NCI-H345 treated with DMSO at 0.1 percent for 48 hours (cell line): ENCODE data around the gene NRXN3.
A peak's percentile ranks its signal among the peaks of the same experiment; 100 is the strongest.

Experiments used
- DNase-seq: peaks from one replicate; lab custom pipeline; 2025; ENCODE audit not compliant: unreplicated experiment; lab: John Stamatoyannopoulos, UW

NRXN3 gene

DNA sequence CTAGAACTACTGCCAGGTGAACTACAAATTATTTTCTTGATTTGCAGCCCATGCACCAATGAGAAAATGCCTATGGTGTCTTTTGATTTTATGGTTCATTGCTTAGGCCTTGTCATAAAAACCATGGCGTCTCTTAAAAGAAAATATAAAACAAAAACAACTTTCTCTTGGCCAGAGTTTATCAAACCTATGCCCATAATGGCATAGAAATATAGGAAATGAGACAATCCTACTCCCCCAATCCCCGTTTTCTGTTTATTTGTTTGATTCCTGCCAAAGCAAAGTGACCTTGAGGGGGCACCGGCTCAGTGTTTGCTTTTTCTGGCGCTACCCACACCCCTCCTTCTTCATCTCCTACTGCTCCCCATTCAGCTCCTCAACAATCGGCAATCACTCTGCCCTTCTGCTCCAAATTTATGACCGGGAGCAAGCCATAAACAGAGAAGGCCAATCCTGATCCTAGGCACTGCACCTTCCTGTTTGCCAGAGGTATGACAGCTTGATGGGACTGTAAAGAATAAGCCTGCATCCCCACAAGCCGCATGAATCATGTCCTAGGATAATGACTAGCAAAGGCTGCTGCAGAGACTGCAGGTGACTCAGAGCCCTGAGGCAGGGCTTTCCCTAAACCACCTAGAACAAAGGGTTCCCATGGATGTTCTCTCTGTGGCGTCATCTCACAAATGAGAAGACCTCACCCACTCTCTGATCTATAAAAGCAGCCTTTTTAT is 874.9 kb downstream of the NRXN3 start:
- peak; percentile 42 for DNase-seq

DNA sequence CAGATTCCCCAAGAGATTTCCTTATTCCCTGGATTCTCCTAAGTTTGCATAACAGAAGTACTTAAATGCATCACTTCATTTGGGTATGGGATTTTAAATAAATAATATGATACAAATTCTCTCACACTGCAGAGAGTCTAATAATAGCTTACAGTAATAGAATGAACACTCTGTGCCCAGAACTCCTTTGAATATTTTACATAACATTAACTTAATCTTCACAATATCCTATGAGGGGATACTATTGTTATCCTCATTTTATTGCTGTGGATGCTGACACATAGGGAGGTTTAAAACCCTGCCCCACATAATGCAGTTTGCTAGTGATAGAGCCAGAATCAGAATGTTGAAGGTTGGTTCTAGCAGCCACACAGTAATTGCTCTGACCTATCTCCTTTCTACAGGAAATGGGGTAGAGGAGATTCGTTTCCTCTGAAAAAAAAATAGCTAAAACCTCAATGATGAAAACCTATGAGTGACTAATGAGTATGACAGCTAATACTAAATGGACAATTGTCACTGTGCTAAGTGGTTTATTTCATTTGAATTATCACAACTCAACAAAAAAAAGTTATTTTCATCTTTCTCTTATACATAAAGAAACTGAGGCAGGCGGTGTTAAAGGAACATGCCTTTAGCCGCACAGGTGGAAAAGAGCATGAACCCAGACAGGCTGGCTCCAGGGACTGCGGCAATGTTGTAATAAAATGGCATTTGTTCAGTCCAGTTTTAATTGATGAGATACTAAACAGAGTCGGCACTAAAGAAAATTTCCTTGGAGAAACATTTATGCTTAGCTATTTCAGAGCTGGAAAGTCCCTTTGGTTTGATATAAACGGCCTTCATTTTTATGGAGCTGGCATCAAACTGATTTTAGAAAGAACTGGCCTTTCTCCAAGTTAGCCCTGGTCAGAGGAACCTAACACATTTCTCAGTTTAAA is 880.9 kb downstream of the NRXN3 start:
- DNase-seq, result no peak

- no peak for DNase-seq
Measured at GRCh38 chr14:79051742-79052141, 881.6 kb downstream of the NRXN3 start.

- no peak for DNase-seq
Measured at GRCh38 chr14:79056879-79057278, 886.7 kb downstream of the NRXN3 start.

GRCh38 chr14:79057333-79057732 is 887.2 kb downstream of the NRXN3 start:
- no peak for DNase-seq

DNA sequence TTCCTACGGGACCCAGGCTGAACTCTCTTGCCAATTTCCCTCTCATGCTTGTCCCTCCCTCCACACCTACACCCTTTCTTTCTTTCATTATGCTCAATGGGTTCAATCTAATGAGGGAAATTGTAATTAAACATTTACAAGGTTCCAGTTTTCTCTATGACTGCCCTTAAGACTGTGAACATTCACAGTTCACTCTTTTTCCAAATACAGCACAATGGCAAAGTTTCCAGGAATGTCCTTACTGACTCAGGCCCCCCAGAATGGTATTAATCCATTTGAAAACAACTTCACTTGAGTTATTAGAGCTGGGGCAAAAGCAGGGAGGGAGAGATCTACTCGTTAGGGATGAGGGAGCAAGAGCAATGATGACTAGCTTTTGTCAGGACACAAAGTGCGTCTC is 892.1 kb downstream of the NRXN3 start:
- no peak for DNase-seq

DNA sequence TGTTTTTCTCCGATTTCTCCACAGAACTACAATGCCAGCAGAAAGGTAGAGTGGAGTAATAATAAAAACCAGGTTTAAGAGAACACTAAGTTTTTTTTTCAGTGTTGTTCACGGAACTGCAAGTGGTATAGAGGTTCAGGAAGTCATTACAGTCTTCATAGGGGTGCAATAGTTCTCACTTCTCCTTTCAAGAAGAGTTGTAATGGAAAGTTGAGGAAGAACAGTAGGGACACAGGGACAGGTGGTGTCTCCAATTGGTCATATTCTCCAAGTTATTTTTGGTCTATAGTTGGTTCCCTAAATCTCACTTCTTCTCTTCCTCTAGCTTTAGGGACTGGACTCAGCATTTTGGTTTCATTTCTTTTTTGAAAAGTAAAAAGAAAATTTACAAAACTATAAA is 894.0 kb downstream of the NRXN3 start:
- DNase-seq, result no peak

- no peak for DNase-seq
Measured at GRCh38 chr14:79074510-79074909, 904.3 kb downstream of the NRXN3 start.

DNA sequence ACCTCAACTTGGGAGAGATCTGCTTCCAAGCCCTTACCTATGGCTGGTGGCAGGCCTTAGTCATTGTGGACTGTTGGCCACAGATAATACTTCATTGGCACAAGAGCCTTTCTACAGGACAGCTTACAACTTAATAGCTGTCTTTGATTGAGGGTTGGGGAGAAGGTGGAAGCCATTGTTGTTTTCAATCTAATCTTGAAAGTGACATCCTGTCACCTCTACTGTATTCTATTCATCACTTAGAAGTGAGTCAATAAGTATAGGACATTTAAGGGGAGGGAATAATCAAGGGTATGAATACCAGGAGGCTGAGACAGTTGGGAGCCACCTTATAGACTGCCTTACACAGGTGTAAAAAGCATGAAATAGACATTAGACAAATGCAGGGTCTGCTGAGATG is 906.3 kb downstream of the NRXN3 start:
- no peak for DNase-seq

- no peak for DNase-seq
Measured at GRCh38 chr14:79077096-79077495, 906.9 kb downstream of the NRXN3 start.

DNA sequence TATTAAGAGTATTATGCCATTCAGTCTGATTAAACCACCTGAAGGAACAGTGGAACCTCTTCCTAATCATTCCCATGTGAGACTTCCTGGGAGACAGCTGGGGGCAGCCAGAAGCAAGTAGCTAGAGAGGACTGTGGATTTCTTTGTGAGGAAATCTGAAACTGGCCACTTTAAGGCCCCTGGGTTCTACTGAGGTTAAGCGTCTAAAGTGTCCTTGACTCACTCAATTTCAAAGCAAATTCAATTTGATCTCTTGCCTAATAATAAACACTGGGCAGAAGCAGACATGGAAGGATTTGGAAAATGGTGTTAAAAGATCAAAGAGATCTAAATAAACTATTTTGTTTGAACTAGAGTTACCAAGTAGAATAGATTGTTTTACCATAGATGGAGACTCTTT is 909.9 kb downstream of the NRXN3 start:
- no peak for DNase-seq

- DNase-seq, result no peak
Measured at GRCh38 chr14:79082883-79083282, 912.7 kb downstream of the NRXN3 start.

GRCh38 chr14:79083356-79083755 is 913.2 kb downstream of the NRXN3 start:
- DNase-seq, result no peak

DNA sequence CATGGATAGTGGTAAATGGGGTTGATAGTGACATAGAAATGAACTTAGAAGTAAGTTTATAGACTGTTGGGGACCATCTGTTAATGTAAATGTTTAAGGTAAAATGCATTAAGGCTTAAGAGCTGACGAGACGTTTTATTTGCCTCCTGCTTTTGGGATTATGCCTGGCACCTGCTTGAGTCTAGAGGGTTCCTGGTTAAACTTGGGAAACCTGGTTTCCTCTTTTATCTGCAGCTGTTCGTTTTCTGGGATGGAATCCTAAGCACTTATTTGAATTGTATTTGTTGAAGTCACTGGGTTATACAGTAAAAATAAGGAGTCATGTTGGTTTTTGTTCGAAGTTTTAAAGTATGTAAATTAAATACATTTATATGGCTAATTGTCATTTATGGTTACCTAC is 914.7 kb downstream of the NRXN3 start:
- no peak for DNase-seq

DNA sequence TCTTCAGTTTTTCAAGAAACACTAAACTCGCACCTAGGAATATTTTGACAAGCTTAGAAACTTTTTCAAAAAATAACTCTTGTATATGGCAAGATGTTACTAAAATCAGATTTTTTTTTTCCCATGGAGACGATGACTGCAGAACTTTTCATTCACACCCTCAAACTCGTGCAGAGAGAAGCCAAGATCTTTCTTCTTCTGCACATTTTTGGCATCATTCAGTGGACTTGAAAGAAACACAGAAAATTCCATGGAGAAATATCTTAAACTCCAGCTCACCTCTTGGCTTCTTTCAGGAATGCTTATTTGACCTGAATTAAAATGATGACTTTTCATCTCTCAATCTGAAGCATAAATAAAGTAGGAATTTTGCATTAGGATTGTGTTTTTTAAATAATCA is 919.4 kb downstream of the NRXN3 start:
- DNase-seq, result no peak

- DNase-seq, result no peak
Measured at GRCh38 chr14:79090641-79091180, 920.5 kb downstream of the NRXN3 start.

GRCh38 chr14:79091381-79091963 is 921.3 kb downstream of the NRXN3 start:
- no peak for DNase-seq

DNA sequence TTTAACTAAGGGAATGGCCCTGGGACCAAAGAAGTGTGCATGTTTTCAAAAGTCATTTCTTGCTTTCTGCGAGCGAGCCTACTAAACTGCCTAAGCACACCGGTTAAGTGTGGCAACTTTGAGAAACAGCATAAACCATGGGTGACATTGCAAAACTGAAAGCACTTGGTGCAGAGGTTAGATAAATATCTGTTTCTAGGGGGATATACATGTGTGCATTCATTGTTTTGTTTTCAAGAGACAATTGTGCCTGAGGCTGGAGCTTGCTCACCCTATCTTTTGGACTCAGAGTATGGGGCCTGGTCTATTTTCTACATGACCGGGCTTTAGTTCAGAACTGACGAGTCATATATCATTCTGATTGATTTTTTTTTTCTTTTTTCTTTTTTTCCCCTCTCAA is 923.4 kb downstream of the NRXN3 start:
- no peak for DNase-seq

DNA sequence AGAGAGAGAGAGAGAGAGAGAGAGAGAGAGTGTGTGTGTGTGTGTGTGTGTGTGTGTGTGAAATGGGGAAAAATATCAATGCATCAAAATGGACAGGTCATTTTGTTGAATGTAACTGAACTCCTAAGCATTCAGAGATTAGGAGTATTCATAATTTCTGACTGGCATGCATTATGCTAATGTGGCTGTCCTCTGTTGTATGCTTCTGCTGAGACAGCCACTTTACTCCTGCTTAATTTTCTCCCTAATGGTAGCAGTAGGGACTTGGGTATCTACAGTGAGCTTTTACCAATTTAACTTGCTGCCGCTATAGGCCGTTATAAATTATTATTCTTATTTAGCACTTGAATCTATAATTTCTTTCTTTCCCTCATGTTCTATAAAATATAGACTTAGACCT is 924.8 kb downstream of the NRXN3 start:
- DNase-seq, result no peak

- DNase-seq, result no peak
Measured at GRCh38 chr14:79096811-79097210, 926.6 kb downstream of the NRXN3 start.

GRCh38 chr14:79098324-79098723 is 928.2 kb downstream of the NRXN3 start:
- DNase-seq, result no peak

DNA sequence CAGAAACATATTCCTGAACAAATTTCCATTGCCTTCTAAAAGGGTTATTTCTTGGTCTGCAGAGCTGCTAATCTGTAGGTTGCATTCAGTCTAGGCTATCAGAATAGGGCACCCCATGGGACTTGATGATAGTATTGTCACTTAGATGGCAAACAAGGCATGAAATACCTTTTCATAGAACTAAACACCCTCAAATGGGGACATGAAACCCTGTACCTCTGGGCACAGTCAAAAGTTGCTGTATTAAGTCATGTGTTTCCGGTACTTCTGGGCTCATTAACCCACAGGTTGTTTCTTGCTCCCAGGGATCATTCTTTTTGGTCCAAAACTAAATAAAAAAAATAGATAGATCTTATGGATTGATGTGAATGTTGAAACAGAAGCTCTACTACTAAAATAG is 930.4 kb downstream of the NRXN3 start:
- no peak for DNase-seq
